ENCODE measurements around the gene CDH4.

The CDH4 gene

GRCh38 chr20:61753987-61754956 lies 502.2 kb downstream of the CDH4 start:
- H3K27ac ChIP-seq = no peak overlapping the region

GRCh38 chr20:61754976-61755778 lies 503.1 kb downstream of the CDH4 start:
- H3K27ac ChIP-seq = no peak overlapping the region
- no peak for TF ChIP-seq CTCF (IDR thresholded peaks at IDR 0.05)
- TF ChIP-seq ZFX (IDR thresholded peaks at IDR 0.05; ENCODE audit: borderline replicate concordance) = no peak

More at GRCh38 chr20:61753987-61754956, 502.2 kb downstream of the CDH4 start:
- TF ChIP-seq CTCF (IDR thresholded peaks at IDR 0.05) (no peak), ZFX (IDR thresholded peaks at IDR 0.05; ENCODE audit: borderline replicate concordance) (no peak)

GRCh38 chr20:61755971-61756845 lies 504.1 kb downstream of the CDH4 start:
- no peak for TF ChIP-seq CTCF (IDR thresholded peaks at IDR 0.05)
- TF ChIP-seq ZFX (IDR thresholded peaks at IDR 0.05; ENCODE audit: borderline replicate concordance) = no peak
- H3K27ac ChIP-seq = no peak overlapping the region

GRCh38 chr20:61756966-61757677 lies 505.1 kb downstream of the CDH4 start:
- TF ChIP-seq CTCF (IDR thresholded peaks at IDR 0.05) (no peak), ZFX (IDR thresholded peaks at IDR 0.05; ENCODE audit: borderline replicate concordance) (no peak)
- no peak overlapping the region for H3K27ac ChIP-seq

GRCh38 chr20:61757678-61758563 lies 505.9 kb downstream of the CDH4 start:
- H3K27ac ChIP-seq = no peak overlapping the region
- TF ChIP-seq CTCF (IDR thresholded peaks at IDR 0.05) = no peak
- TF ChIP-seq ZFX (IDR thresholded peaks at IDR 0.05; ENCODE audit: borderline replicate concordance) = no peak
